ENCODE measurements around the gene SLC17A9.

Gene SLC17A9

DNA sequence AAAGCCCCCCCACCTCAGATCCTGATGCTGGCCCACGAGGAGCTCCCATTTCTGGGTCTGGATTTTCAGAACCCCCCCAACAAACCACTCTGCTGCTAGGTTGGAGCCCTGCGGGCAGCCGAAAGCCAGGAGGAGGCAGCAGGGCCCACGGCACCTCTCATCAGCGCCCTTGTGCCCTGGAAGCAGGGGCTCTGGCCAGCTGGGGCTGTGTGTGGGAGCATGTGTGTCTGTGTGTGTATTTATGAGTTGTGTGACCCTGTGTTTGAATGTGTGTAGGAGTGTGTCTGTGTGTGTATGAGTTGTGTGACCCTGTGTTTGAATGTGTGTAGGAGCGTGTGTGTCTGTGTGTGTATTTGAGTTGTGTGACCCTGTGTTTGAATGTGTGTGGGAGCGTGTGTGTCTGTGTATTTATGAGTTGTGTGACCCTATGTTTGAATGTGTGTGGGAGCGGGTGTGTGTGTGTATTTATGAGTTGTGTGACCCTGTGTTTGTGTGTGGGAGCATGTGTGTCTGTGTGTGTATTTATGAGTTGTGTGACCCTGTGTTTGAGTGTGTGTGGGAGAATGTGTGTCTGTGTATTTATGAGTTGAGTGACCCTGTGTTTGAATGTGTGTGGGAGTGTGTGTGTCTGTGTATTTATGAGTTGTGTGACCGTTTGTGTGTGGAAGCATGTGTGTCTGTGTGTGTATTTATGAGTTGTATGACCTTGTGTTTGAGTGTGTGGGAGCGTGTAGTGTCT lies 18.9 kb downstream of the SLC17A9 start:
- TF ChIP-seq GATA3 (IDR thresholded peaks at IDR 0.05; ENCODE audit: low read depth, low read length) = no peak
- no peak for TF ChIP-seq GATA2 (IDR thresholded peaks at IDR 0.05; ENCODE audit: low read depth, low read length)

DNA sequence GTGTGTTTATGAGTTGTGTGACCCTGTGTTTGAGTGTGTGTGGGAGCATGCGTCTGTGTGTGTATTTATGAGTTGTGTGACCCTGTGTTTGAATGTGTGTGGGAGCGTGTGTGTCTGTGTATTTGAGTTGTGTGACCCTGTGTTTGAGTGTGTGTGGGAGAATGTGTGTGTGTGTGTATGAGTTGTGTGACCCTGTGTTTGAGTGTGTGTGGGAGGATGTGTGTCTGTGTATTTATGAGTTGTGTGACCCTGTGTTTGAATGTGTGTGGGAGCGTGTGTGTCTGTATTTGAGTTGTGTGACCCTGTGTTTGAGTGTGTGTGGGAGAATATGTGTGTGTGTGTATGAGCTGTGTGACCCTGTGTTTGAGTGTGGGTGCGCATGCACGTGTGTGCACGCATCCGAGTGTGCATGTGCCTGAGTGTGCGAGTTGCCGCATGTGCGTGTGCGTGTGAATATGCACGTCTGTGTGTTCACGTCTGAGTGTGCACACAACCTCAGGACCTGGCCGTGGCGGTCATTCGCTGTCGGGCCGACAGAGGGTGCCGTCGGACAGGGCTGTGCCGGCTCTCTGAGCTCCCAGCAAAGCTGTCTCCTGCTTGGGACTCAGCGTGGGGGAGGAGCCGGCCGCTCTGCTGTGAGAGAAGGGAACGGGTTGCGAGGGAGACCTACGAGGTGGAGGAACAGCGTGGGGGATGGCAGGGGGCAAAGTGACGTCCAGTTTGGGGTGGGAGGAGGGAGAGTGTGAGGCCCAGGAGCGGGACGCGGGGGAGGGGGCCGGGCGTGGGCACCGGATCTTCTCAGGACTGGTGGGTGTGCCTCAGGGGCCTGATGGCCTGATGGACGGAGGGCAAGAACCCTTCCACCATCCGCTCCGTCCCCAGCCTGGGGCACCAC lies 19.7 kb downstream of the SLC17A9 start:
- TF ChIP-seq GATA2 (IDR thresholded peaks at IDR 0.05; ENCODE audit: low read depth, low read length) (no peak), GATA3 (IDR thresholded peaks at IDR 0.05; ENCODE audit: low read depth, low read length) (no peak)

DNA sequence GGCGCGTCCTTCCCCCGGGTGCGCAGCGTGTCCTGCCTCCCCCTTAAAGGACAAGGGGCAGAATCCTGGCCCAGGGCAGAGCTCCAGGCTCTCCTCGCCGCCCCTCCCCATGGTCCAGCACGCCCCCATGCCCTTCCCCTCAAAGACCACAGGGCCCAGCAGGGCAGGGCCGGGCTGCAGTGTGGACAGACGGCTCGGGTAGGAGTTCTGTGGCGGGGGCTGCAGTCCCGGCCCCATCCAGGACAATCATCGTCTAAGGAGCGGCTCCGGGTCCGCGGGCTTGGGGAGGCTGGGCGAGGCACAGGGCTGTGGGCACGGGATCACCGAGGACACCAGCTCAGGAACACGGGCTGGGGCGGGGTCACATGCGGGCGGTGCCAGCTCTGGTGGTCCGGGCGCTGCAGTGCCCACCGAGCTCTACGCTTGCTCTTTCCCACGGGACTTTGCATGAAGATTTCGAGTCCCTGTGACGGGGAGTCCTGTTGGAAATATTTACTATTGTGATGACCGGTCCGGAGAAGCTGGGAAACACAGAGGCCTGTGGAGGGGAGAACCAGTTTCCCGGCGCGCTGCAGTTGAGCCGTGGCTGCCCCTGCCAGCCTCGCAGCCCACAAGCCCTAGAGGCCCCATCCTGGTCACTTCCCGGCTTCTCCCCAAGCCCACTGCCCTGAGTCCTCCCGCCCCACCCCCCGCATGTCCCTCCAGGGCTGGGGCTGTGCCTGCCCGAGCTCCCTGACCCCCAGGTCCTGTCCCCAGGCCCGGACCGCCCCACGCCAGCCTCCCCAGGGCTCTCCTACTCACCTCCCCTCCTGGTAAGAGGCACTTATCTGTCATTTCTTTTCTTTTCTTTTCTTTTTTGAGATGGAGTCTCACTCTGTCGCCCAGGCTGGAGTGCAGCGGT lies 20.6 kb downstream of the SLC17A9 start:
- TF ChIP-seq GATA3 (IDR thresholded peaks at IDR 0.05; ENCODE audit: low read depth, low read length) (no peak), GATA2 (IDR thresholded peaks at IDR 0.05; ENCODE audit: low read depth, low read length) (no peak)

DNA sequence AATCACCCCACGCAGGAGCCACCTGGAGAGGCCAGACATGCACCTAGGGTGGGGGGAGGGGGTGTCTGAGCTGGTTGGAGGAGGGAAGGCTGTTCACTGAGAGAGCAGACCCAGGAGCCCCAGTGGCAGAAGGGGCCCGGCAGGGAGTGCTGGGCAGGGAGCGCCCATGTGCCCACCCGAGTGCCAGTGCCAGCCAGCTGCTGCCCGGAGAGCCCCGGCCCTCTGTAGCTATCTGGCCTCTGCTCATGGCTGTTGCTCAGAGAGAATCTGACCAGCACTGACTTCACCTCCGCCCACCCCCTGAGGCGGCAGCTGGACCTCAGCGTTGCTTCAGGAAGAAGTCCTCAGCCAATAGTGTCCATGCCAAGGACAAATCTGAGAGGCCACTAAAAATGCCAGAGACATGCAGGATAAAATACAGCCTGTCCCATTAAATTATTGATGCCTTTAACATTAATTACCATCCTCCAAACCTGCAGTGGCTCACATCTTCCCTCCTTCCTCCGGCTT lies 22.8 kb downstream of the SLC17A9 start:
- TF ChIP-seq GATA3 (IDR thresholded peaks at IDR 0.05; ENCODE audit: low read depth, low read length) = no peak
- TF ChIP-seq GATA2 (IDR thresholded peaks at IDR 0.05; ENCODE audit: low read depth, low read length) = no peak

DNA sequence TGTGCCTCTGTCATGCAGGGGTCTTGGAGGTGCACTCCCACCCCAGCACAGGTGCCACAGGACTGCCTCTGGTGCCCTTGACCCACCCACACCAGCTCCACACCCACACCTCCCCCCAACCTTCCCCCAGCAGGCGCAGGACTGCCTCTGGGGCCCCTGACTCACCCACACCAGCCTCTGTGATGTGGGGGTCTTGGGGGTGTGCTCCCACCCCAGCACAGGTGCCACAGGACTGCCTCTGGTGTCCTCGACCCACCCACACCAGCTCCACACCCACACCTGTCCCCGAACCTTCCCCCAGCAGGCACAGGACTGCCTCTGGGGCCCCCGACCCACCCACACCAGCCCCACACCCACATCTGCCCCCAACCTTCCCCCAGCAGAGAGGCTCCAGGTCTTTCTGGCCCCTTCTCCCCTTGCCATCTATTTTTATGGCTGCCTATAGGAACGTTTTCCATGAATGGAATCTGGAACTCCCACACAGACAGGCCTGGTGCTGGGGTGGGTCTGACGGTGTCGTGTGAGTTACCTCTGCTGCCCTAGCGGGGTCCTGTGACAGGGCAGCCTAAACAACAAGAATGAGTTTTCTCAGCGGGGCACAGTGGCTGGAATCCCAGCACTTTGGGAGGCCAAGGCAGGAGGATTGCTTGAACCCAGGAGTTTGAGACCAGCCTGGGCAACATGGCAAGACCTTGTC lies 23.5 kb downstream of the SLC17A9 start:
- TF ChIP-seq GATA2 (IDR thresholded peaks at IDR 0.05; ENCODE audit: low read depth, low read length) (no peak), GATA3 (IDR thresholded peaks at IDR 0.05; ENCODE audit: low read depth, low read length) (no peak)

DNA sequence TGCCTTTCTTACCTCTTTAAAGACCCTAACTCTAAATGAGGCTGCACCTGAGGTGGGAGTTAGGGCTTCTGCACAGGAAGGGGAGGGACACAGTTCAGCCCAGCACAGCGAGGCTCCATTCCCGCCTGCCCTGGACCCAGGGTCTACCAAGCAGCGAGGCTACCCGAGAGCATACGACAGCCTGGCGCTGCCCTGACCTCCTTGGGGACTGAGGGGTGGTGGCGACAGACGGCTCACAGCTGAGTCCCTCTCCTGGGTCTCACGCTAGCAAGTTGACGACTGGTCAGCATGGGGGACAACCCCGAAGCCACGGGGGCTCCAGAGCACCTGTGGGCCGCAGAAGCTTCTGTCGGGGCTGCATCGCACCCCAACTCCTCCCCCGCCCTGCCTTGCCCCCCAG lies 24.4 kb downstream of the SLC17A9 start:
- no peak for TF ChIP-seq GATA3 (IDR thresholded peaks at IDR 0.05; ENCODE audit: low read depth, low read length)
- TF ChIP-seq GATA2 (IDR thresholded peaks at IDR 0.05; ENCODE audit: low read depth, low read length) = no peak

DNA sequence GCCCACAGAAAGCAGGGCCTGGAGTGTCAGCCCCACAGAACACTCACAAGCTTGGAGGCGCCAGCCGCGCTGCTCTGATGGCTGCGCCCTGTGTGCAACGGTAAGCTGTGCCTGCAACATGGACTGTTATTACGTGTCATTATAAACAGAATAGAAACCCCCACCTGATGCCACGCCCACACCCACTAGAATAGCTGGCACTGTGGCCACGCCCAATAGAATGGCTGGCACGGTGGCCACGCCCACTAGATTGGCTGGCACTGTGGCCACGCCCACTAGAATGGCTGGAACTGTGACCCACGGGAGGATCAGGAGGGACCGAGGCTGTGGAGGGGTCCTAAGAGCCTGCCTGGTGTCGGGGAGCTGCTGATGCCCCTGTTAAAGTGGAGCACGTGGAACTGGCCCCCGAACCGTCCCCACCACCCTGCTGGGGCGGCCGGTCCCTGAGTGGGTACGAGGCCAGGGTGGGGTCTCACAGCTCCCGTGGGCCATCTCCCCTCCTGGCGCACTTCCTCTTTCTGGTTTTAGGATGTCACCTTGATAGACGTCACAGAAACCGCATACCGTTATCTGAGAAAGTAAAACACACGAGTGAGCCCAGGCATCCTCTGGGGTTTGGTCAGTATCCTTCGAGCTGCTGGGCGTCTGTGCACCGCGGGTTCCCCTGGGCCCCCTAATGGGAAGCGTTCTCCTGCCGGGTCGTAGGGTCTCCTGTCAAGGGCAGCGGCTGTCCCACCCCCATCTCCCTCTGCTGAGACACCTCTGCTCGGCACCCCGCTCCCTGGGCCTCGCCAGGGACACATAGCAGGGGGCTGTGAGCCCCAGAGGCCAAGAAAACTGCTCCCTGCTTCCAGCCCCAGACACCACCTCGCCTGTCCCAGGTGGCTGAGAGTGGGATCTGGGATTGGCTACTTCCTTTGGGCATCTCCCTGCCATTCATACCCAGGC lies 25.4 kb downstream of the SLC17A9 start:
- TF ChIP-seq GATA2 (IDR thresholded peaks at IDR 0.05; ENCODE audit: low read depth, low read length) = no peak
- no peak for TF ChIP-seq GATA3 (IDR thresholded peaks at IDR 0.05; ENCODE audit: low read depth, low read length)

DNA sequence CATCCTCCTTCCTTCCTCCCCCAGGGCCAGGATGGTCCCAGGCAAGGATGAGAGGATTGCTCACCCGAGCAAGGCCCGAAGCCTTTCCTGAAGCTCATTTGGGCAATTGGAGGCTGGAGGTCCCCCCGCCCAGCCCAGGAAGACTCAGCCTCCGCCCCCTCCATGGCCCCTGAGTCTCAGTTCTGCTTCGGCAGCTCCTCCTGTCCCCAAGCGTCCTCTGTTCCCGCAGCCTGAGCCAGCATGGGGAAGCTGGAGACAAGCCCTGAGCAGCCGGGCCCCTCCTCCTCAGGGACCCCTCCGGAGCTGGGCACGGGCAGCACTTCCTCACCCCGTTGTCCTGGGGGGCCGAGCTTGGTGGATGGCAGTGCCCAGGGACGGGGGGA lies 26.0 kb downstream of the SLC17A9 start:
- no peak for TF ChIP-seq GATA3 (IDR thresholded peaks at IDR 0.05; ENCODE audit: low read depth, low read length)
- no peak for TF ChIP-seq GATA2 (IDR thresholded peaks at IDR 0.05; ENCODE audit: low read depth, low read length)

DNA sequence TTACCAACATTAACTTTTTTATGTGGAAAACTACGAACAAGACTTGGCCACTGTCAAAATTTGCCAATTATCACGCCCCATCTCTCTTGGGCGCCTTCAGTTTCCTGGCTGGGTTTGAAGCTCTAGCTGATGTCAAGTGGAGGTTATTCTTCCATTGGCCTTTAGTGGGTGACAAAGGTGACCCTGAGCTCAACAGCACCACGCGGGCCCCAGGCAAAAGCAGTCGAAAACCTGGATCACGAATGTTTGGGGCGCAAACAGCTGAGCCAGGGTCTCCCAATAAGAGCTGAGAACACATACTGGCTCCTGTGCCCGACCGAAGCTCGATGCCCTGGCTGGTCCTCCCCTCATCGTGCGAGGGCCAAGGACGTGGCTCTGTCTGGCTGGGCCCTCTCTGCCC lies 26.8 kb downstream of the SLC17A9 start:
- TF ChIP-seq GATA2 (IDR thresholded peaks at IDR 0.05; ENCODE audit: low read depth, low read length) (no peak), GATA3 (IDR thresholded peaks at IDR 0.05; ENCODE audit: low read depth, low read length) (no peak)

DNA sequence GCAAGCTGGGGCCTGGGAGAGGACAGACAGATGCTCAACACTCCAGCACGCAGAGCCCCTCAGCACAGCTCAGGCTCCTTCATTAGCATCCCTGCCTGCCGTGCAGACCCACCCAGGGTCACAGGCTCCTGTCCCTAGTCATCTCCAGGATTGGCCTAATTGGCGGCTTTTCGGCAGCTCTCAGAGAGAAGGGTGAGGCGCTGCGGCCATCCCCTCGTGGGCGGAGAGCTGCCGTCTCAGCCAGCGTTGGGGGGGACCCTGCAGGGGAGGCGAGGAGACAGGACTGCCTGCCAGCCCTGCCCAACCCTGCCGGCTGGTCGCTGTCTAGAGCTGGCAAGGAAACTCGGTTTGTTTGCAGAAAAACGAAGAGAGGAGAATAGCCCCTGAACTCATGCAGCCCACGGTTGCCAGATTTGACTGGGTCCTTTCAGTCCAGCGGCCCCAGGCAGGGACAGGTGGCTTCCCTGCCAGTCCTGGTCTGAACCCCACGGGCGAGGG lies 27.4 kb downstream of the SLC17A9 start:
- TF ChIP-seq GATA2 (IDR thresholded peaks at IDR 0.05; ENCODE audit: low read depth, low read length) = no peak
- no peak for TF ChIP-seq GATA3 (IDR thresholded peaks at IDR 0.05; ENCODE audit: low read depth, low read length)

DNA sequence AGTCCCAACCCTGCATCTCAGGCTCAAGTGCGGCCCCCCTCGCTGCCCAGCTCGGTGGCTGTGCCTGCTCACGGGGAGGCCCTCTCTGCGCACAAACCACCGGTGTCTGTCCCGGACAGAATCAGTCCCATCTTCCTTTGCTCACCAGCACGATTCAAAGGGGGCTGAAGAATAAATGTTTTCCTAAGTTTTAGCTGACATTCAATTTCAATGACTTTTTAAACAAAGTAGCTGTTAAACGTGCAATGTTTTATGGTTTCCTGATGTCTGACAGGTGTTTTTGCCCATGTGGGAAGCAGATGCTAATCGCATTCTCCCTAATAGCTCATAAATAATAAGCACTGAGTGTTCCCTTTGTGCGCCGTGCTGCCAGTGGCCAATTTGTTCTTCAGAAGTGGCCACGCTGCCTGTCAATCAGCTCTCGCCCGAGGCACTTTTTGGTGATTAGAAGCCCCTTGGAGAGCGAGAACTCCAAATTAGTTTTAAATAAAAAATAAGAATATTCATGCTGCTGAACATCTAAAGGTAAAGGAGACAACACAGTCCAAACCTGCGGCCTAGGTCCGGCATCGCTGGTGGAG lies 28.0 kb downstream of the SLC17A9 start:
- no peak for TF ChIP-seq GATA3 (IDR thresholded peaks at IDR 0.05; ENCODE audit: low read depth, low read length)
- no peak for TF ChIP-seq GATA2 (IDR thresholded peaks at IDR 0.05; ENCODE audit: low read depth, low read length)

DNA sequence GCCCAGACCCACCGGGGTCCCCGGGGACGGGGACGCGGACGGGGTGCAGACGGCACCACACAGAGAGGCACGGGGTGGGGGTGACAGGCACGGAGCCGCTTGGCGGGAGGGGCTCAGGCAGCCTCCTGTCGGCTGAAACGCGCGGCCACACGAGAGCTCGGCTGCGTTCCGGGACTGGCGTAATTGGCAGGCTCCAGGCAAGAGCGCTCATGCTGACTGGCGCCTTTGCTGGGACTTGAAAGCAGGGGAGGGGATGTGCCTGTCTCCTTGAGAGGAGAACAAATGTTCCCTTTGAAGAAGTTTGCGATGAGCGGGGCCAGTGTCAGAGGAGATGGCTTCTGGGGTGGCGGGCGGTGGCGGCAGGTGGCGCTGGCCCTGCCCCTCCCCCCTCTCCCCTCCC lies 28.5 kb downstream of the SLC17A9 start:
- no peak for TF ChIP-seq GATA3 (IDR thresholded peaks at IDR 0.05; ENCODE audit: low read depth, low read length)
- no peak for TF ChIP-seq GATA2 (IDR thresholded peaks at IDR 0.05; ENCODE audit: low read depth, low read length)

Measured in SH-SY5Y (cell line).